HL-60 (cell line): ENCODE results near the gene VN1R5.

ENCODE experiments used
- DNase-seq, 2 experiments: peaks; one replicate each; pipeline ENCODE4 v3.0.0-alpha.2; 2010 to 2020; ENCODE audit warnings: low read depth in 1 of 2, low spot score in 1 of 2
- H3K27ac ChIP-seq: fragments of 250-450 bp; sonication (Bioruptor Pico); replicated peaks from 2 replicates; pipeline ENCODE4 v1.5.1; 2020; ENCODE audit warnings: mild to moderate bottlenecking, moderate library complexity
- H3K27me3 ChIP-seq: fragments of 250-450 bp; sonication (Bioruptor Pico); 2 replicates; pipeline ENCODE4 v1.5.1; 2021; ENCODE audit warnings: mild to moderate bottlenecking, moderate library complexity; ENCODE audit not compliant: insufficient read depth, poor library complexity, severe bottlenecking
- H3K4me3 ChIP-seq: replicated peaks from 2 replicates; pipeline ENCODE4 v1.5.1; 2011; ENCODE audit warnings: mild to moderate bottlenecking, control low read depth, low read length; ENCODE audit not compliant: insufficient read depth
- GABPA ChIP-seq: IDR thresholded peaks from 2 replicates; pipeline ENCODE4 v1.6.1; 2012; ENCODE audit warnings: low read depth
- POLR2AphosphoS5 ChIP-seq: IDR thresholded peaks from 2 replicates; pipeline ENCODE4 v1.6.1; 2012; ENCODE audit warnings: low read depth
- SPI1 ChIP-seq: IDR thresholded peaks from 2 replicates; pipeline ENCODE4 v1.6.1; 2012; ENCODE audit warnings: low read depth, mild to moderate bottlenecking, borderline replicate concordance
- TF ChIP-seq, protein P1 (sequence below): IDR thresholded peaks from one replicate; pipeline ENCODE4 v1.5.1; 2011; ENCODE audit warnings: low read length, control low read depth, inconsistent platforms; ENCODE audit not compliant: insufficient read depth
- TF ChIP-seq, protein P2 (sequence below): IDR thresholded peaks from 2 replicates; pipeline ENCODE4 v1.6.1; 2012; ENCODE audit warnings: low read depth; ENCODE audit not compliant: insufficient replicate concordance

VN1R5 gene

DNA sequence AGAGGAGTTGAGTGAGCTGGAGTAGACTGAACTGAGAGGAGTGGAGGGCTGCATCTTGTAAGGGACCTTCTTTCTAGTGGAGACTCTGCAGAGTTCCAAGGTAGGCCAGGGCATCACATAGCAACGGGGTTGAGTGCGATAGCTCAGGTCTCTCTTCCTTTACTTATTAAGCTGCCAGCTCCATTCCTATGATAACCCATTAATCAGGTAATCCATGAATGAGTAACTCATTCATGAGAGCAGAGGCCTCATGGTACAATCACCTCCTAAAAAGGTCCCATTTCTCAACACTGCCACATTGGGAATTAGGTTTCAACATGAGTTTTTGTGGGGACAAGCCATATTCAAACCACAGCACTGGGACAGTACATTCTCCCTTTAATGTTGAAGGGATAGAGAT lies 21.3 kb downstream of the VN1R5 start:
- DNase-seq = no peak
- TF ChIP-seq, protein P1, sequence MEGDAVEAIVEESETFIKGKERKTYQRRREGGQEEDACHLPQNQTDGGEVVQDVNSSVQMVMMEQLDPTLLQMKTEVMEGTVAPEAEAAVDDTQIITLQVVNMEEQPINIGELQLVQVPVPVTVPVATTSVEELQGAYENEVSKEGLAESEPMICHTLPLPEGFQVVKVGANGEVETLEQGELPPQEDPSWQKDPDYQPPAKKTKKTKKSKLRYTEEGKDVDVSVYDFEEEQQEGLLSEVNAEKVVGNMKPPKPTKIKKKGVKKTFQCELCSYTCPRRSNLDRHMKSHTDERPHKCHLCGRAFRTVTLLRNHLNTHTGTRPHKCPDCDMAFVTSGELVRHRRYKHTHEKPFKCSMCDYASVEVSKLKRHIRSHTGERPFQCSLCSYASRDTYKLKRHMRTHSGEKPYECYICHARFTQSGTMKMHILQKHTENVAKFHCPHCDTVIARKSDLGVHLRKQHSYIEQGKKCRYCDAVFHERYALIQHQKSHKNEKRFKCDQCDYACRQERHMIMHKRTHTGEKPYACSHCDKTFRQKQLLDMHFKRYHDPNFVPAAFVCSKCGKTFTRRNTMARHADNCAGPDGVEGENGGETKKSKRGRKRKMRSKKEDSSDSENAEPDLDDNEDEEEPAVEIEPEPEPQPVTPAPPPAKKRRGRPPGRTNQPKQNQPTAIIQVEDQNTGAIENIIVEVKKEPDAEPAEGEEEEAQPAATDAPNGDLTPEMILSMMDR = no peak
- no peak for TF ChIP-seq GABPA
- TF ChIP-seq SPI1 = no peak
- no peak for TF ChIP-seq POLR2AphosphoS5
- TF ChIP-seq, protein P2, sequence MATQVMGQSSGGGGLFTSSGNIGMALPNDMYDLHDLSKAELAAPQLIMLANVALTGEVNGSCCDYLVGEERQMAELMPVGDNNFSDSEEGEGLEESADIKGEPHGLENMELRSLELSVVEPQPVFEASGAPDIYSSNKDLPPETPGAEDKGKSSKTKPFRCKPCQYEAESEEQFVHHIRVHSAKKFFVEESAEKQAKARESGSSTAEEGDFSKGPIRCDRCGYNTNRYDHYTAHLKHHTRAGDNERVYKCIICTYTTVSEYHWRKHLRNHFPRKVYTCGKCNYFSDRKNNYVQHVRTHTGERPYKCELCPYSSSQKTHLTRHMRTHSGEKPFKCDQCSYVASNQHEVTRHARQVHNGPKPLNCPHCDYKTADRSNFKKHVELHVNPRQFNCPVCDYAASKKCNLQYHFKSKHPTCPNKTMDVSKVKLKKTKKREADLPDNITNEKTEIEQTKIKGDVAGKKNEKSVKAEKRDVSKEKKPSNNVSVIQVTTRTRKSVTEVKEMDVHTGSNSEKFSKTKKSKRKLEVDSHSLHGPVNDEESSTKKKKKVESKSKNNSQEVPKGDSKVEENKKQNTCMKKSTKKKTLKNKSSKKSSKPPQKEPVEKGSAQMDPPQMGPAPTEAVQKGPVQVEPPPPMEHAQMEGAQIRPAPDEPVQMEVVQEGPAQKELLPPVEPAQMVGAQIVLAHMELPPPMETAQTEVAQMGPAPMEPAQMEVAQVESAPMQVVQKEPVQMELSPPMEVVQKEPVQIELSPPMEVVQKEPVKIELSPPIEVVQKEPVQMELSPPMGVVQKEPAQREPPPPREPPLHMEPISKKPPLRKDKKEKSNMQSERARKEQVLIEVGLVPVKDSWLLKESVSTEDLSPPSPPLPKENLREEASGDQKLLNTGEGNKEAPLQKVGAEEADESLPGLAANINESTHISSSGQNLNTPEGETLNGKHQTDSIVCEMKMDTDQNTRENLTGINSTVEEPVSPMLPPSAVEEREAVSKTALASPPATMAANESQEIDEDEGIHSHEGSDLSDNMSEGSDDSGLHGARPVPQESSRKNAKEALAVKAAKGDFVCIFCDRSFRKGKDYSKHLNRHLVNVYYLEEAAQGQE = no peak
- Histone ChIP-seq H3K27me3 (no peaks in the 10 kb centered on the region), H3K4me3 (no peak overlapping the region), H3K27ac (no peak overlapping the region)

DNA sequence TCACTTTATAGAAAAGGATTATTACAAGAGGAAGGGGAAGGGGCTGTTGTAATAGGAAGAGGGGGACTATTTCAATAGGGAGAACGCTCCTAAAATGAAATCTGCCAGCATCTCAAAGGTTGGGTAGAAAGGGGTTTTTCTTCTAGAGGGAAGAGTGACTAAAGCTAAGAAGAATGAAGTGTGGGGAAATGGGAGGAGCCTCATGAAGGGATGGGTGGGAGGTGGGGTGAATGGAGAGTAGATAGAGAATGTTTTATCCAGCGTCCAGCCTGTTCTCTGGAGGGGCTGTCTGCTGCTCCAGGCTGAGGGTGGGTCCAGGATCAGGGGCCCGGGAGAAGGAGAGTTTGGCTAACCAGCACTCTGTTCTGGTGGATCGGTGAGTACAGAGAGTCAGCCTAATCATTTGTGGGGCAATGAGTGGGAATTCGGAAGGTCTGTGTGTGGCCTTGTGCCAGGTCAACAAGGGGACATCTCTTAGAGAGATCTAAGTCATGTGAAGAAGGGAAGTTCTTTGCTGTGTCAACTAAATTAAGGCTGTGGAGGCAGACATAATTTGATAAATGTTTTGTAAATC lies 25.2 kb downstream of the VN1R5 start:
- Histone ChIP-seq H3K27ac (no peak overlapping the region), H3K4me3 (no peak overlapping the region), H3K27me3 (no peaks in the 10 kb centered on the region)
- no peak for DNase-seq
- TF ChIP-seq GABPA = no peak
- TF ChIP-seq POLR2AphosphoS5 = no peak
- TF ChIP-seq, protein P2 = no peak
- no peak for TF ChIP-seq SPI1
- TF ChIP-seq, protein P1 = no peak

DNA sequence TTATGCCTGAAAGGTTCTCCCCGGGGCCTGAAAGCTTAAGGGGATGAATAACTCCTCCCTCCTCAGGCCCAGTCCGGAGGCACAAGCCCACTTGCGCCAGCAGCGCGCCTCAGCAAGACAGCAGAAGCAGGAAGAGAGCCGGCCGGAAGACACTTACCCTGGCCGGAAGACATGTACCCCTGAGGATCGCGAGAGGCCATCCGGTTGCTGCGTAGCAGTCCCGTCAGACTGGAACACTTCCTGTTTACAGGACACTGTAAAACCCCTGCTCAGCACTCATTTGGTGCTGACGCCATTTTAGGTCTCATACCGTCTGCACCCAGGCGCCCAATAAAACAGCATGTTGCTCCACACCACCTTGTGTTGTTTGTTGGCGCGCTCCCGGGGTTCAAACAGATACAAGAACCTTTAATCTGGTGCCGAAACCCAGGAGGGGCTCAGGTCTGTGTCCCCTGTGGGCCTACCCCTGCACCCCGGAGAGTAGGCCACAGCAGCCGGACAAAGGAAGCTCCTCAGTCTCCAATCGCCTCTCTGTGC lies 30.3 kb downstream of the VN1R5 start:
- Histone ChIP-seq H3K27me3 (no peaks in the 10 kb centered on the region), H3K27ac (no peak overlapping the region), H3K4me3 (no peak overlapping the region)
- no peak for DNase-seq
- TF ChIP-seq POLR2AphosphoS5 (no peak), GABPA (no peak), SPI1 (no peak)
- TF ChIP-seq, protein P2 = no peak
- TF ChIP-seq, protein P1 = no peak
